ENCODE measurements around the gene MUC6.

The MUC6 gene

GRCh38 chr11:963852-964251 is 72.7 kb downstream of the MUC6 start:
- DNase-seq (ENCODE audit: low read depth): no peak

Measured in EH (cell line).